ENCODE data around the gene MLIP.

MLIP gene

DNA sequence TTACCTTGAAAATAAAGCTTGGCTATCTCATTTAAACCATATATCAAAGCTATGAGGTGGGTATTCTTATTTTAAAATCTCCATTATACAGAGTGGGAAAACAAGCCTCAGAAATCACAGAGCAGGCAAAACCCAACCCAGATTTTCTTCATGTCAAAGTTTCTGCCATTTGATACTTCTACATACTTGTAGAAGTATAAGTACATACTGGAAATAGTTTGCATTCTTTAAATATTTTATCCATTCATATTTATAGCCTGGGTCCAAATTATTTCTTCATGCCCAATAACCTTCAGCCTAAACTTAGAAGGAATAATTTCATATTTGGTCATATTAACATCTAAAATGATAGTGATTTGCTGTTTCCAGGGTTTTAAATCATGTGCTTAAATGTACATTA, 61.8 kb downstream of the MLIP start:
- Histone ChIP-seq H2BK120ac (ENCODE audit: low read depth, low read length) (no peak overlapping the region), H3K4me2 (ENCODE audit: low read length, poor library complexity, severe bottlenecking) (no peak overlapping the region), H3K27ac (ENCODE audit: low read length, poor library complexity, severe bottlenecking) (no peak overlapping the region), H2AK5ac (ENCODE audit: low read length, severe bottlenecking) (no peak overlapping the region), H2BK15ac (ENCODE audit: low read depth, poor library complexity, severe bottlenecking) (no peak overlapping the region), H3K14ac (ENCODE audit: low read length in 2 of 2) (no peak overlapping the region), H4K8ac (ENCODE audit: low read length) (no peak overlapping the region), H3K79me1 (replicated peaks; ENCODE audit: low read length, poor library complexity, severe bottlenecking) (no peaks in the 10 kb centered on the region), H3K4me3 (ENCODE audit: insufficient read depth in 1 of 2, low read depth in 1 of 2, low read length in 2 of 2) (no peak overlapping the region), H3K4ac (ENCODE audit: low read depth in 1 of 2, low read length in 2 of 2) (no peak overlapping the region), H3K27me3 (ENCODE audit: control insufficient read depth in 1 of 2, insufficient read depth in 1 of 2, low read length in 2 of 2) (no peaks in the 10 kb centered on the region), H3K9ac (ENCODE audit: low read length) (no peak overlapping the region), H4K91ac (ENCODE audit: low read length) (no peak overlapping the region), H2AFZ (ENCODE audit: low read depth, low read length) (no peak overlapping the region), H3K23ac (ENCODE audit: low read length in 2 of 2) (no peak overlapping the region), H3K36me3 (ENCODE audit: control insufficient read depth in 1 of 2, insufficient read depth in 2 of 2, low read depth in 1 of 2, low read length in 2 of 2) (no peaks in the 10 kb centered on the region), H2BK5ac (ENCODE audit: low read depth, low read length, poor library complexity, severe bottlenecking) (no peak overlapping the region), H3K4me1 (ENCODE audit: control insufficient read depth, insufficient read depth, low read depth, low read length) (no peaks in the 10 kb centered on the region), H3K18ac (ENCODE audit: low read depth in 1 of 2, low read length in 2 of 2) (no peak overlapping the region), H2BK12ac (ENCODE audit: low read length in 2 of 2) (no peak overlapping the region), H3K9me3 (ENCODE audit: control insufficient read depth, low read length) (no peaks in the 10 kb centered on the region)
- no peak for DNase-seq

- H3K18ac ChIP-seq (ENCODE audit: low read depth in 1 of 2, low read length in 2 of 2), result no peak overlapping the region
- no peak overlapping the region for H3K23ac ChIP-seq (ENCODE audit: low read length in 2 of 2)
- H2BK15ac ChIP-seq (ENCODE audit: low read depth, poor library complexity, severe bottlenecking), result no peak overlapping the region
- DNase-seq, result no peak
- no peak overlapping the region for H3K4me3 ChIP-seq (ENCODE audit: insufficient read depth in 1 of 2, low read depth in 1 of 2, low read length in 2 of 2)
- no peak overlapping the region for H2BK5ac ChIP-seq (ENCODE audit: low read depth, low read length, poor library complexity, severe bottlenecking)
- H2BK12ac ChIP-seq (ENCODE audit: low read length in 2 of 2), result no peak overlapping the region
- WGBS, result no CpG with 5 or more reads among the region's 1 CpG
- H3K27ac ChIP-seq (ENCODE audit: low read length, poor library complexity, severe bottlenecking), result no peak overlapping the region
- no peaks in the 10 kb centered on the region for H3K27me3 ChIP-seq (ENCODE audit: control insufficient read depth in 1 of 2, insufficient read depth in 1 of 2, low read length in 2 of 2)
- H3K4ac ChIP-seq (ENCODE audit: low read depth in 1 of 2, low read length in 2 of 2), result no peak overlapping the region
- H3K4me2 ChIP-seq (ENCODE audit: low read length, poor library complexity, severe bottlenecking), result no peak overlapping the region
- H3K9ac ChIP-seq (ENCODE audit: low read length), result no peak overlapping the region
- H4K91ac ChIP-seq (ENCODE audit: low read length), result no peak overlapping the region
- H2AK5ac ChIP-seq (ENCODE audit: low read length, severe bottlenecking), result no peak overlapping the region
- no peak overlapping the region for H2BK120ac ChIP-seq (ENCODE audit: low read depth, low read length)
- H4K8ac ChIP-seq (ENCODE audit: low read length), result no peak overlapping the region
- no peak overlapping the region for H2AFZ ChIP-seq (ENCODE audit: low read depth, low read length)
- no peaks in the 10 kb centered on the region for H3K79me1 ChIP-seq (replicated peaks; ENCODE audit: low read length, poor library complexity, severe bottlenecking)
- H3K4me1 ChIP-seq (ENCODE audit: control insufficient read depth, insufficient read depth, low read depth, low read length), result no peaks in the 10 kb centered on the region
- no peaks in the 10 kb centered on the region for H3K9me3 ChIP-seq (ENCODE audit: control insufficient read depth, low read length)
- H3K36me3 ChIP-seq (ENCODE audit: control insufficient read depth in 1 of 2, insufficient read depth in 2 of 2, low read depth in 1 of 2, low read length in 2 of 2), result no peaks in the 10 kb centered on the region
- H3K14ac ChIP-seq (ENCODE audit: low read length in 2 of 2), result no peak overlapping the region
Observed at GRCh38 chr6:54179152-54179551, 67.9 kb downstream of the MLIP start.

DNA sequence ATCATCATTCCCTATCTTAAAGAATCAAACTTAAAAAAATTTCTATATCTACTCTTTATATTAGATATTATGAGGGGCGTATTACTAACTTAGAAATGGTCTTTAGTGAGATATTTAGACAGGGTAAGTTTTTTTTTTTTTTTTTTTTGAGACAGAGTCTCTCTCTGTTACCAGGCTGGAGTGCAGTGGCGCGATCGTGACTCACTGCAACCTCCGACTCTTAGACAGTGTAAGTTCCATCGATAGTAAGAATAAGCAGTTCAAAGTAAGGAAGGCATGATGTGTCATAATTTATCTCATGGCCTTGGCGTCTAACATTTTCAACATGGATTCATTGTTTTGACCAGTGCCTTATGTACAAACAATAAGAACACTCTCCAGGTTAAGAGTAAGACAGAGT, 72.4 kb downstream of the MLIP start:
- Histone ChIP-seq H2BK120ac (ENCODE audit: low read depth, low read length) (no peak overlapping the region), H4K8ac (ENCODE audit: low read length) (no peak overlapping the region), H3K9ac (ENCODE audit: low read length) (no peak overlapping the region), H2AK5ac (ENCODE audit: low read length, severe bottlenecking) (no peak overlapping the region), H3K36me3 (ENCODE audit: control insufficient read depth in 1 of 2, insufficient read depth in 2 of 2, low read depth in 1 of 2, low read length in 2 of 2) (no peaks in the 10 kb centered on the region), H3K27me3 (ENCODE audit: control insufficient read depth in 1 of 2, insufficient read depth in 1 of 2, low read length in 2 of 2) (no peaks in the 10 kb centered on the region), H3K4me1 (ENCODE audit: control insufficient read depth, insufficient read depth, low read depth, low read length) (no peaks in the 10 kb centered on the region), H3K9me3 (ENCODE audit: control insufficient read depth, low read length) (no peaks in the 10 kb centered on the region), H2BK15ac (ENCODE audit: low read depth, poor library complexity, severe bottlenecking) (no peak overlapping the region), H4K91ac (ENCODE audit: low read length) (no peak overlapping the region), H2BK12ac (ENCODE audit: low read length in 2 of 2) (no peak overlapping the region), H2AFZ (ENCODE audit: low read depth, low read length) (no peak overlapping the region), H3K79me1 (replicated peaks; ENCODE audit: low read length, poor library complexity, severe bottlenecking) (no peaks in the 10 kb centered on the region), H3K14ac (ENCODE audit: low read length in 2 of 2) (no peak overlapping the region), H3K18ac (ENCODE audit: low read depth in 1 of 2, low read length in 2 of 2) (no peak overlapping the region), H2BK5ac (ENCODE audit: low read depth, low read length, poor library complexity, severe bottlenecking) (no peak overlapping the region), H3K27ac (ENCODE audit: low read length, poor library complexity, severe bottlenecking) (no peak overlapping the region), H3K23ac (ENCODE audit: low read length in 2 of 2) (no peak overlapping the region), H3K4ac (ENCODE audit: low read depth in 1 of 2, low read length in 2 of 2) (no peak overlapping the region), H3K4me3 (ENCODE audit: insufficient read depth in 1 of 2, low read depth in 1 of 2, low read length in 2 of 2) (no peak overlapping the region), H3K4me2 (ENCODE audit: low read length, poor library complexity, severe bottlenecking) (no peak overlapping the region)
- WGBS, result 95% methylated on average over 6 of the region's 7 CpGs
- no peak for DNase-seq

DNA sequence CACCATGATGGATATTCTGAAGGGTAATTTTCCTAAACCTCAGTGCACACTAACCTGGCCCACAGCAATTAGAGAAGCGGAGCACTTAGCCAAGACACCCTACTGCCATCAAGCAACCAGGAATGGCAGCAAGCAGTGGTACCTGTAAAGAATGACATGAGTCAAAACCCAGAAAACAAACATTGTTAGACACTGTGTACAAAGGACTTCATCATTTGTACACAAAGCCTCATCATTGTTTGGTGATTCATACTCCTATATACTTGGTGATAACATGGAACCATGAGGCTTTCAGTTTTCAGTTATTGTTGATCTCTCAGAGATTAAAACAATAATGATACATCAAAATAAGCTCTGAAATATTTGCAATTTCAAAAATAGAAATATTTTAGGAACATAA, 74.6 kb downstream of the MLIP start:
- H3K14ac ChIP-seq (ENCODE audit: low read length in 2 of 2), result no peak overlapping the region
- H4K91ac ChIP-seq (ENCODE audit: low read length), result no peak overlapping the region
- no peak overlapping the region for H2BK120ac ChIP-seq (ENCODE audit: low read depth, low read length)
- H4K8ac ChIP-seq (ENCODE audit: low read length), result no peak overlapping the region
- H3K9me3 ChIP-seq (ENCODE audit: control insufficient read depth, low read length), result no peaks in the 10 kb centered on the region
- no peak overlapping the region for H3K4ac ChIP-seq (ENCODE audit: low read depth in 1 of 2, low read length in 2 of 2)
- H3K4me3 ChIP-seq (ENCODE audit: insufficient read depth in 1 of 2, low read depth in 1 of 2, low read length in 2 of 2), result no peak overlapping the region
- DNase-seq, result no peak
- no peak overlapping the region for H2AK5ac ChIP-seq (ENCODE audit: low read length, severe bottlenecking)
- H3K18ac ChIP-seq (ENCODE audit: low read depth in 1 of 2, low read length in 2 of 2), result no peak overlapping the region
- no peak overlapping the region for H2AFZ ChIP-seq (ENCODE audit: low read depth, low read length)
- H3K27me3 ChIP-seq (ENCODE audit: control insufficient read depth in 1 of 2, insufficient read depth in 1 of 2, low read length in 2 of 2), result no peaks in the 10 kb centered on the region
- H3K4me1 ChIP-seq (ENCODE audit: control insufficient read depth, insufficient read depth, low read depth, low read length), result no peaks in the 10 kb centered on the region
- H2BK15ac ChIP-seq (ENCODE audit: low read depth, poor library complexity, severe bottlenecking), result no peak overlapping the region
- H3K27ac ChIP-seq (ENCODE audit: low read length, poor library complexity, severe bottlenecking), result no peak overlapping the region
- H3K23ac ChIP-seq (ENCODE audit: low read length in 2 of 2), result no peak overlapping the region
- H3K36me3 ChIP-seq (ENCODE audit: control insufficient read depth in 1 of 2, insufficient read depth in 2 of 2, low read depth in 1 of 2, low read length in 2 of 2), result no peaks in the 10 kb centered on the region
- 95% methylated on average over 1 of the region's 1 CpG for WGBS
- no peak overlapping the region for H3K9ac ChIP-seq (ENCODE audit: low read length)
- no peak overlapping the region for H2BK5ac ChIP-seq (ENCODE audit: low read depth, low read length, poor library complexity, severe bottlenecking)
- no peak overlapping the region for H2BK12ac ChIP-seq (ENCODE audit: low read length in 2 of 2)
- no peak overlapping the region for H3K4me2 ChIP-seq (ENCODE audit: low read length, poor library complexity, severe bottlenecking)
- H3K79me1 ChIP-seq (replicated peaks; ENCODE audit: low read length, poor library complexity, severe bottlenecking), result no peaks in the 10 kb centered on the region
